ENCODE results near the gene CFAP20. TPM values are rescaled to one million over a fixed set of nuclear protein-coding genes. Genes with fewer than 3 reads are reported as not detected.

The CFAP20 gene
- total and polyA plus RNA-seq, 2 experiments from 2014 or later = 61.1 to 81.7 TPM

DNA sequence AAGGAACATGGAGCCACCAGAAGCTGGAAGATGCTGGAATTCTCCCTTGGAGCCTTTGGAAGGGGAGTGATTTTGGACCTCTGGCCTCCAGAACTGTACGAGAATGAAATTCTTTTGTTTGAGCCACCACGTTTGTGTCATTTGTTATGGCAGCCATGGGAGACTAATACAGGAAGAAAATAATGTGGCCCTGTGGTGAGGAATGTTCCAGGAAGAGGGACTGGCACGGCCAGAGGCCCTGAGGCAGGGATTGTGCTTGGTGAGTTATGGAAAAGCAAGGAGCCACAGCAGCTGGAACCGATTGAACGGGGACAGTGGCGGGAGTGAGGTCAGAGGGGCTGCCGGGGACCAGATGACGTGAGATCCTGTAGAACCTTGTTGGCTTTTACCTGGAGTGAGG is 51.4 kb downstream of the CFAP20 start:
- Histone ChIP-seq H3K4me3 (no peak overlapping the region), H3K4me2 (no peak overlapping the region), H3K27ac (ENCODE audit: low read depth) (no peak overlapping the region), H2AFZ (no peak overlapping the region), H3K9me2 (ENCODE audit: insufficient read depth) (no peaks in the 10 kb centered on the region), H4K20me1 (replicated peaks; ENCODE audit: insufficient read depth) (no peaks in the 10 kb centered on the region), H3K27me3 (ENCODE audit: insufficient read depth) (no peaks in the 10 kb centered on the region), H3F3A (replicated peaks; ENCODE audit: low read depth) (no peaks in the 10 kb centered on the region), H3K4me1 (ENCODE audit: insufficient read depth) (no peaks in the 10 kb centered on the region), H3K36me3 (ENCODE audit: insufficient read depth) (no peaks in the 10 kb centered on the region), H3K79me2 (replicated peaks; ENCODE audit: insufficient read depth) (no peaks in the 10 kb centered on the region)
- ATAC-seq (no peak), DNase-seq (ENCODE audit: low spot score) (no peak)
- no peak for TF ChIP-seq POLR2AphosphoS5 (IDR thresholded peaks at IDR 0.05; ENCODE audit: low read depth)
- peaks cover 10% of the 10 kb centered on the region for H3K27me3 Mint-ChIP-seq (ENCODE audit: insufficient read depth, low read depth, poor library complexity)
- H3K27ac Mint-ChIP-seq = no peak overlapping the region
- no peaks in the 10 kb centered on the region for H3K4me1 Mint-ChIP-seq
- peaks cover 6% of the 10 kb centered on the region; the same call in 1 of the 3 replicates for H3K36me3 Mint-ChIP-seq (ENCODE audit: low read depth)
- peaks cover 24% of the 10 kb centered on the region for H3K9me3 Mint-ChIP-seq
- H3K4me3 Mint-ChIP-seq = no peak overlapping the region

DNA sequence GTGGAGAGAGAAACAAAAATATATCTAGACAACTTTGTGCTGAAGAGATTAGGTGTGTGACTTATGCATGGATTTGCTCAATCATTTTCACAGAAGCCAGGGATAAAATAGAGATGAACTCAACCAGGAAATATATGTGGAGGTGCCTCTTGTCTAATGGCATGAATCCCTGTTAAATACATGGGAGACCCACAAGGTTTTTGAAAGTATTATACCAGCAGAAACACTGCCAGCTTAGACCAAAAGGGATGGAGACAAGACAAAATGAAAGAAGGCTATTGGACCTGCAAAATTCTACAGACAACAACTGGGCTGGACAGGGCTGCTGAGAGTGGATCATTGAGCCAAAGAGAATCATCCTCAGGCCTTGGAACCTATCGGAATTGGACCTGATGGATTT is 52.7 kb downstream of the CFAP20 start:
- Histone ChIP-seq H2AFZ (no peak overlapping the region), H3F3A (replicated peaks; ENCODE audit: low read depth) (no peaks in the 10 kb centered on the region), H3K4me2 (no peak overlapping the region), H3K36me3 (ENCODE audit: insufficient read depth) (no peaks in the 10 kb centered on the region), H3K4me1 (ENCODE audit: insufficient read depth) (no peaks in the 10 kb centered on the region), H3K4me3 (no peak overlapping the region), H3K79me2 (replicated peaks; ENCODE audit: insufficient read depth) (no peaks in the 10 kb centered on the region), H4K20me1 (replicated peaks; ENCODE audit: insufficient read depth) (no peaks in the 10 kb centered on the region), H3K27ac (ENCODE audit: low read depth) (no peak overlapping the region), H3K9me2 (ENCODE audit: insufficient read depth) (no peaks in the 10 kb centered on the region), H3K27me3 (ENCODE audit: insufficient read depth) (no peaks in the 10 kb centered on the region)
- H3K9me3 Mint-ChIP-seq = peaks cover 24% of the 10 kb centered on the region
- H3K36me3 Mint-ChIP-seq (ENCODE audit: low read depth) = peaks cover 6% of the 10 kb centered on the region; the same call in 1 of the 3 replicates
- H3K27ac Mint-ChIP-seq = no peak overlapping the region
- H3K27me3 Mint-ChIP-seq (ENCODE audit: insufficient read depth, low read depth, poor library complexity) = peaks cover 8% of the 10 kb centered on the region
- no peak overlapping the region for H3K4me3 Mint-ChIP-seq
- no peak for DNase-seq (ENCODE audit: low spot score)
- H3K4me1 Mint-ChIP-seq = no peaks in the 10 kb centered on the region
- no peak for ATAC-seq
- TF ChIP-seq ZNF114 (CRISPR knock-in tag; IDR thresholded peaks at IDR 0.05) (no peak), CREB1 (CRISPR knock-in tag; IDR thresholded peaks at IDR 0.05; ENCODE audit: low read depth) (no peak), JUNB (IDR thresholded peaks at IDR 0.05; ENCODE audit: unreplicated experiment) (no peak), EZH2phosphoT487 (IDR thresholded peaks at IDR 0.05; ENCODE audit: unreplicated experiment) (no peak), EZH2 (IDR thresholded peaks at IDR 0.05; ENCODE audit: low read depth, unreplicated experiment) (no peak), POLR2AphosphoS5 (IDR thresholded peaks at IDR 0.05; ENCODE audit: low read depth) (no peak), STAT1 (IDR thresholded peaks at IDR 0.05; ENCODE audit: unreplicated experiment) (no peak), NANOG (IDR thresholded peaks at IDR 0.05; ENCODE audit: borderline replicate concordance) (no peak), ZNF331 (CRISPR knock-in tag; IDR thresholded peaks at IDR 0.05; ENCODE audit: low read depth) (no peak)
- TF ChIP-seq, protein P1, sequence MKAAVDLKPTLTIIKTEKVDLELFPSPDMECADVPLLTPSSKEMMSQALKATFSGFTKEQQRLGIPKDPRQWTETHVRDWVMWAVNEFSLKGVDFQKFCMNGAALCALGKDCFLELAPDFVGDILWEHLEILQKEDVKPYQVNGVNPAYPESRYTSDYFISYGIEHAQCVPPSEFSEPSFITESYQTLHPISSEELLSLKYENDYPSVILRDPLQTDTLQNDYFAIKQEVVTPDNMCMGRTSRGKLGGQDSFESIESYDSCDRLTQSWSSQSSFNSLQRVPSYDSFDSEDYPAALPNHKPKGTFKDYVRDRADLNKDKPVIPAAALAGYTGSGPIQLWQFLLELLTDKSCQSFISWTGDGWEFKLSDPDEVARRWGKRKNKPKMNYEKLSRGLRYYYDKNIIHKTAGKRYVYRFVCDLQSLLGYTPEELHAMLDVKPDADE (IDR thresholded peaks at IDR 0.05) = no peak
- TF ChIP-seq, protein P2, sequence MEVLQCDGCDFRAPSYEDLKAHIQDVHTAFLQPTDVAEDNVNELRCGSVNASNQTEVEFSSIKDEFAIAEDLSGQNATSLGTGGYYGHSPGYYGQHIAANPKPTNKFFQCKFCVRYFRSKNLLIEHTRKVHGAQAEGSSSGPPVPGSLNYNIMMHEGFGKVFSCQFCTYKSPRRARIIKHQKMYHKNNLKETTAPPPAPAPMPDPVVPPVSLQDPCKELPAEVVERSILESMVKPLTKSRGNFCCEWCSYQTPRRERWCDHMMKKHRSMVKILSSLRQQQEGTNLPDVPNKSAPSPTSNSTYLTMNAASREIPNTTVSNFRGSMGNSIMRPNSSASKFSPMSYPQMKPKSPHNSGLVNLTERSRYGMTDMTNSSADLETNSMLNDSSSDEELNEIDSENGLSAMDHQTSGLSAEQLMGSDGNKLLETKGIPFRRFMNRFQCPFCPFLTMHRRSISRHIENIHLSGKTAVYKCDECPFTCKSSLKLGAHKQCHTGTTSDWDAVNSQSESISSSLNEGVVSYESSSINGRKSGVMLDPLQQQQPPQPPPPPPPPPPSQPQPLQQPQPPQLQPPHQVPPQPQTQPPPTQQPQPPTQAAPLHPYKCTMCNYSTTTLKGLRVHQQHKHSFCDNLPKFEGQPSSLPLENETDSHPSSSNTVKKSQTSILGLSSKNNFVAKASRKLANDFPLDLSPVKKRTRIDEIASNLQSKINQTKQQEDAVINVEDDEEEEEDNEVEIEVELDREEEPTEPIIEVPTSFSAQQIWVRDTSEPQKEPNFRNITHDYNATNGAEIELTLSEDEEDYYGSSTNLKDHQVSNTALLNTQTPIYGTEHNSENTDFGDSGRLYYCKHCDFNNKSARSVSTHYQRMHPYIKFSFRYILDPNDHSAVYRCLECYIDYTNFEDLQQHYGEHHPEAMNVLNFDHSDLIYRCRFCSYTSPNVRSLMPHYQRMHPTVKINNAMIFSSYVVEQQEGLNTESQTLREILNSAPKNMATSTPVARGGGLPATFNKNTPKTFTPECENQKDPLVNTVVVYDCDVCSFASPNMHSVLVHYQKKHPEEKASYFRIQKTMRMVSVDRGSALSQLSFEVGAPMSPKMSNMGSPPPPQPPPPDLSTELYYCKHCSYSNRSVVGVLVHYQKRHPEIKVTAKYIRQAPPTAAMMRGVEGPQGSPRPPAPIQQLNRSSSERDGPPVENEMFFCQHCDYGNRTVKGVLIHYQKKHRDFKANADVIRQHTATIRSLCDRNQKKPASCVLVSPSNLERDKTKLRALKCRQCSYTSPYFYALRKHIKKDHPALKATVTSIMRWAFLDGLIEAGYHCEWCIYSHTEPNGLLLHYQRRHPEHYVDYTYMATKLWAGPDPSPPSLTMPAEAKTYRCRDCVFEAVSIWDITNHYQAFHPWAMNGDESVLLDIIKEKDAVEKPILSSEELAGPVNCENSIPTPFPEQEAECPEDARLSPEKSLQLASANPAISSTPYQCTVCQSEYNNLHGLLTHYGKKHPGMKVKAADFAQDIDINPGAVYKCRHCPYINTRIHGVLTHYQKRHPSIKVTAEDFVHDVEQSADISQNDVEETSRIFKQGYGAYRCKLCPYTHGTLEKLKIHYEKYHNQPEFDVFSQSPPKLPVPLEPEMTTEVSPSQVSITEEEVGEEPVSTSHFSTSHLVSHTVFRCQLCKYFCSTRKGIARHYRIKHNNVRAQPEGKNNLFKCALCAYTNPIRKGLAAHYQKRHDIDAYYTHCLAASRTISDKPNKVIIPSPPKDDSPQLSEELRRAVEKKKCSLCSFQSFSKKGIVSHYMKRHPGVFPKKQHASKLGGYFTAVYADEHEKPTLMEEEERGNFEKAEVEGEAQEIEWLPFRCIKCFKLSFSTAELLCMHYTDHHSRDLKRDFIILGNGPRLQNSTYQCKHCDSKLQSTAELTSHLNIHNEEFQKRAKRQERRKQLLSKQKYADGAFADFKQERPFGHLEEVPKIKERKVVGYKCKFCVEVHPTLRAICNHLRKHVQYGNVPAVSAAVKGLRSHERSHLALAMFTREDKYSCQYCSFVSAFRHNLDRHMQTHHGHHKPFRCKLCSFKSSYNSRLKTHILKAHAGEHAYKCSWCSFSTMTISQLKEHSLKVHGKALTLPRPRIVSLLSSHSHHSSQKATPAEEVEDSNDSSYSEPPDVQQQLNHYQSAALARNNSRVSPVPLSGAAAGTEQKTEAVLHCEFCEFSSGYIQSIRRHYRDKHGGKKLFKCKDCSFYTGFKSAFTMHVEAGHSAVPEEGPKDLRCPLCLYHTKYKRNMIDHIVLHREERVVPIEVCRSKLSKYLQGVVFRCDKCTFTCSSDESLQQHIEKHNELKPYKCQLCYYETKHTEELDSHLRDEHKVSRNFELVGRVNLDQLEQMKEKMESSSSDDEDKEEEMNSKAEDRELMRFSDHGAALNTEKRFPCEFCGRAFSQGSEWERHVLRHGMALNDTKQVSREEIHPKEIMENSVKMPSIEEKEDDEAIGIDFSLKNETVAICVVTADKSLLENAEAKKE (CRISPR knock-in tag; IDR thresholded peaks at IDR 0.05) = no peak
- TF ChIP-seq, protein P3, sequence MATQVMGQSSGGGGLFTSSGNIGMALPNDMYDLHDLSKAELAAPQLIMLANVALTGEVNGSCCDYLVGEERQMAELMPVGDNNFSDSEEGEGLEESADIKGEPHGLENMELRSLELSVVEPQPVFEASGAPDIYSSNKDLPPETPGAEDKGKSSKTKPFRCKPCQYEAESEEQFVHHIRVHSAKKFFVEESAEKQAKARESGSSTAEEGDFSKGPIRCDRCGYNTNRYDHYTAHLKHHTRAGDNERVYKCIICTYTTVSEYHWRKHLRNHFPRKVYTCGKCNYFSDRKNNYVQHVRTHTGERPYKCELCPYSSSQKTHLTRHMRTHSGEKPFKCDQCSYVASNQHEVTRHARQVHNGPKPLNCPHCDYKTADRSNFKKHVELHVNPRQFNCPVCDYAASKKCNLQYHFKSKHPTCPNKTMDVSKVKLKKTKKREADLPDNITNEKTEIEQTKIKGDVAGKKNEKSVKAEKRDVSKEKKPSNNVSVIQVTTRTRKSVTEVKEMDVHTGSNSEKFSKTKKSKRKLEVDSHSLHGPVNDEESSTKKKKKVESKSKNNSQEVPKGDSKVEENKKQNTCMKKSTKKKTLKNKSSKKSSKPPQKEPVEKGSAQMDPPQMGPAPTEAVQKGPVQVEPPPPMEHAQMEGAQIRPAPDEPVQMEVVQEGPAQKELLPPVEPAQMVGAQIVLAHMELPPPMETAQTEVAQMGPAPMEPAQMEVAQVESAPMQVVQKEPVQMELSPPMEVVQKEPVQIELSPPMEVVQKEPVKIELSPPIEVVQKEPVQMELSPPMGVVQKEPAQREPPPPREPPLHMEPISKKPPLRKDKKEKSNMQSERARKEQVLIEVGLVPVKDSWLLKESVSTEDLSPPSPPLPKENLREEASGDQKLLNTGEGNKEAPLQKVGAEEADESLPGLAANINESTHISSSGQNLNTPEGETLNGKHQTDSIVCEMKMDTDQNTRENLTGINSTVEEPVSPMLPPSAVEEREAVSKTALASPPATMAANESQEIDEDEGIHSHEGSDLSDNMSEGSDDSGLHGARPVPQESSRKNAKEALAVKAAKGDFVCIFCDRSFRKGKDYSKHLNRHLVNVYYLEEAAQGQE (IDR thresholded peaks at IDR 0.05; ENCODE audit: unreplicated experiment) = no peak

All from GM23338 (cell line).